Spleen (tissue), 11 donors: ENCODE data around the gene FUT9. TPM values are rescaled to one million over a fixed set of nuclear protein-coding genes. Genes with fewer than 3 reads are reported as not detected.

Experiments
- DNase-seq: peaks from one replicate; pipeline ENCODE4 v3.0.0-alpha.2; 2020
- H3K27ac ChIP-seq, 8 donors: fragments of 200-600 bp; sonication (generic) in 7 of 8; 1 replicate in 4 of 8; 2 replicates in 4 of 8; pipeline versions ENCODE4 v1.5.0 to v1.8.0; 2016 to 2021; ENCODE audit warnings: inconsistent platforms in 4 of 8, mild to moderate bottlenecking in 4 of 8, moderate library complexity in 1 of 8
- H3K27me3 ChIP-seq, 7 donors: fragments of 200-600 bp; sonication (generic) in 6 of 7; replicated peaks in 1 of 7; 1 replicate in 4 of 7; 2 replicates in 3 of 7; pipeline versions ENCODE4 v1.5.0 to v1.8.0; 2016 to 2021; ENCODE audit warnings: inconsistent platforms in 3 of 7, mild to moderate bottlenecking in 1 of 7
- H3K36me3 ChIP-seq, 6 donors: fragments of 200-600 bp; sonication (generic) in 5 of 6; 1 replicate in 4 of 6; 2 replicates in 2 of 6; pipeline versions ENCODE4 v1.5.0 to v1.8.0; 2016 to 2021; ENCODE audit warnings: inconsistent platforms in 2 of 6
- H3K4me1 ChIP-seq, 6 donors: fragments of 200-600 bp; sonication (generic) in 5 of 6; 1 replicate in 3 of 6; 2 replicates in 3 of 6; pipeline versions ENCODE4 v1.5.0 to v1.8.0; 2016 to 2021; ENCODE audit warnings: inconsistent platforms in 3 of 6
- H3K4me3 ChIP-seq, 8 donors: fragments of 200-600 bp; sonication (generic) in 7 of 8; 1 replicate in 4 of 8; 2 replicates in 4 of 8; pipeline versions ENCODE4 v1.5.0 to v1.8.0; 2016 to 2021; ENCODE audit warnings: inconsistent platforms in 4 of 8, mild to moderate bottlenecking in 4 of 8, moderate library complexity in 2 of 8
- H3K9me3 ChIP-seq, 8 donors: fragments of 200-600 bp; sonication (generic) in 7 of 8; 1 replicate in 4 of 8; 2 replicates in 4 of 8; pipeline versions ENCODE4 v1.5.0 to v1.8.0; 2016 to 2021; ENCODE audit warnings: inconsistent platforms in 4 of 8
- POLR2A ChIP-seq, 3 donors: fragments of 450-650 bp; IDR thresholded peaks; one replicate each; pipeline ENCODE4 v1.5.1; 2017; ENCODE audit warnings: antibody characterized with exemption in 3 of 3, mild to moderate bottlenecking in 1 of 3
- POLR2AphosphoS5 ChIP-seq, 3 donors: sonication (generic); formaldehyde crosslinking; IDR thresholded peaks; one replicate each; pipeline ENCODE4 v1.5.1; 2017; ENCODE audit warnings: antibody characterized with exemption in 3 of 3
- WGBS, 5 donors: extraction: QIAGEN DNeasy Blood & Tissue Kit in 3 of 5; methylation state at CpG; one replicate each; pipeline versions ENCODE4 v1.1.5 to v1.1.7; 2013 to 2018; 5-methylcytosine and 5-hydroxymethylcytosine counted together
- intact Hi-C: fragments of 100-400 bp; cut with DNase I; formaldehyde crosslinking; loops from one replicate; pipeline ENCODE4 v1.15.0; 2023; ENCODE audit warnings: low total_unique reads
- polyA plus RNA-seq, 3 donors: library from polyadenylated mRNA; stranded (reverse); fragments of 200-250 nt; gene quantifications; one replicate each; pipeline ENCODE4 v1.2.1, GENCODE V29; 2013
- total RNA-seq, 7 donors: library from RNA; depleted of rRNA in 3 of 7; stranded (reverse); fragments of >200 nt in 3 of 7; fragmentation: NEBNext Ultra II Directional in 4 of 7; extraction: Animal tissue kit (Norgen Biotek cat#: 25700) in 4 of 7; gene quantifications; one replicate each; pipeline versions ENCODE4 v1.1.0 to v1.2.1, GENCODE V29; 2016 to 2021
- TF ChIP-seq, protein P1 (sequence below), 11 experiments: fragments of 200-600 bp in 7 of 11; fragments of 450-650 bp in 4 of 11; sonication (generic) in 4 of 11; IDR thresholded peaks in 8 of 11; conservative IDR thresholded peaks in 3 of 11; 1 replicate in 7 of 11; 2 replicates in 4 of 11; pipeline versions ENCODE4 v1.4.0 to v1.8.0; 2016 to 2021; ENCODE audit warnings: antibody characterized with exemption in 11 of 11, inconsistent platforms in 4 of 11, mild to moderate bottlenecking in 1 of 11
- donor health status: healthy with polysubstance abuse.
- donor health status: DM: no; HTN: no; CAD: no; lungs with moderate emphysema.
- donor health status: DM: no; HTN: no; CAD: no.
- donor health status: Bipolar disorder and iron deficiency.
- donor health status: healthy.
- donor health status: DM: no; HTN: no; CAD: no.
- donor health status: DM: yes; HTN: yes; CAD: no.

The FUT9 gene
- total and polyA plus RNA-seq, 10 donors: under 0.01 TPM; not detected in 9

GRCh38 chr6:96060249-96060648 is 44.5 kb downstream of the FUT9 start:
- Histone ChIP-seq H3K4me3 (no peak overlapping the region), H3K27ac (no peak overlapping the region), H3K4me1 (no peaks in the 10 kb centered on the region), H3K27me3 (no peaks in the 10 kb centered on the region), H3K9me3 (no peaks in the 10 kb centered on the region), H3K36me3 (no peaks in the 10 kb centered on the region)
- 72 to 95% (median 80%) methylated on average over 2 of the region's 2 CpGs for WGBS, 5 donors
- no peak for DNase-seq
- intact Hi-C loops: no loop called here
- TF ChIP-seq, protein P1, sequence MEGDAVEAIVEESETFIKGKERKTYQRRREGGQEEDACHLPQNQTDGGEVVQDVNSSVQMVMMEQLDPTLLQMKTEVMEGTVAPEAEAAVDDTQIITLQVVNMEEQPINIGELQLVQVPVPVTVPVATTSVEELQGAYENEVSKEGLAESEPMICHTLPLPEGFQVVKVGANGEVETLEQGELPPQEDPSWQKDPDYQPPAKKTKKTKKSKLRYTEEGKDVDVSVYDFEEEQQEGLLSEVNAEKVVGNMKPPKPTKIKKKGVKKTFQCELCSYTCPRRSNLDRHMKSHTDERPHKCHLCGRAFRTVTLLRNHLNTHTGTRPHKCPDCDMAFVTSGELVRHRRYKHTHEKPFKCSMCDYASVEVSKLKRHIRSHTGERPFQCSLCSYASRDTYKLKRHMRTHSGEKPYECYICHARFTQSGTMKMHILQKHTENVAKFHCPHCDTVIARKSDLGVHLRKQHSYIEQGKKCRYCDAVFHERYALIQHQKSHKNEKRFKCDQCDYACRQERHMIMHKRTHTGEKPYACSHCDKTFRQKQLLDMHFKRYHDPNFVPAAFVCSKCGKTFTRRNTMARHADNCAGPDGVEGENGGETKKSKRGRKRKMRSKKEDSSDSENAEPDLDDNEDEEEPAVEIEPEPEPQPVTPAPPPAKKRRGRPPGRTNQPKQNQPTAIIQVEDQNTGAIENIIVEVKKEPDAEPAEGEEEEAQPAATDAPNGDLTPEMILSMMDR (IDR thresholded peaks at IDR 0.05 in 8 of 11, conservative IDR thresholded peaks at IDR 0.05 in 3 of 11): no peak
- TF ChIP-seq POLR2AphosphoS5 (IDR thresholded peaks at IDR 0.05) (no peak), POLR2A (IDR thresholded peaks at IDR 0.05) (no peak)

DNA sequence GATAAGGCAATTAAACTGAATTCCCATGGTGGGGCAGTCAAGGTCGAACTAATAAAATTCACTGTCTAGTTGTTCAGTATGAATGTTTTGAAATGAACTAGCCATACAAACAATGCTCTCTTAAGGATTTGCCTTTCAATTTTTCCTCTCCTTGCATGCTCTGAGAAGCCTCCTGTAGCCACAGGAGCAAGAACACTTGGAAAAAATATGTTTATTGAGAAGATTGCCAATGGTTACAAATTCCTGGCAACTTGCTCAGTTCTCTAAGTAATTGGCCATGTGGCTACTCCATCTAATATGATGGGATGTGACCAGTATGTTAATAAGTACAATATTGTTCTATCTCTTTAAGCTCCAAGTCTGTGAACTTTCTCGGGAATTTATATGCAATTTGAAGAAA is 49.4 kb downstream of the FUT9 start:
- no peak for TF ChIP-seq POLR2A (IDR thresholded peaks at IDR 0.05)
- TF ChIP-seq POLR2AphosphoS5 (IDR thresholded peaks at IDR 0.05): no peak
- TF ChIP-seq, protein P1 (IDR thresholded peaks at IDR 0.05 in 8 of 11, conservative IDR thresholded peaks at IDR 0.05 in 3 of 11): no peak
- no peak overlapping the region for H3K4me3 ChIP-seq
- no peaks in the 10 kb centered on the region for H3K9me3 ChIP-seq
- no peaks in the 10 kb centered on the region for H3K36me3 ChIP-seq
- no peaks in the 10 kb centered on the region for H3K4me1 ChIP-seq
- 55 to 73% (median 62%) methylated on average over 2 of the region's 2 CpGs for WGBS, 5 donors
- no peak for DNase-seq
- intact Hi-C loops: no loop called here
- no peaks in the 10 kb centered on the region for H3K27me3 ChIP-seq
- H3K27ac ChIP-seq: no peak overlapping the region

GRCh38 chr6:96066376-96066775 is 50.6 kb downstream of the FUT9 start:
- Histone ChIP-seq H3K36me3 (no peaks in the 10 kb centered on the region), H3K4me3 (no peak overlapping the region), H3K27me3 (no peaks in the 10 kb centered on the region), H3K4me1 (no peaks in the 10 kb centered on the region), H3K9me3 (no peaks in the 10 kb centered on the region), H3K27ac (no peak overlapping the region)
- DNase-seq: no peak
- TF ChIP-seq, protein P1 (IDR thresholded peaks at IDR 0.05 in 8 of 11, conservative IDR thresholded peaks at IDR 0.05 in 3 of 11): no peak
- TF ChIP-seq POLR2AphosphoS5 (IDR thresholded peaks at IDR 0.05): no peak
- TF ChIP-seq POLR2A (IDR thresholded peaks at IDR 0.05): no peak
- WGBS, 5 donors: 71 to 95% (median 94%) methylated on average over 1 of the region's 1 CpG
- intact Hi-C loops: no loop called here

DNA sequence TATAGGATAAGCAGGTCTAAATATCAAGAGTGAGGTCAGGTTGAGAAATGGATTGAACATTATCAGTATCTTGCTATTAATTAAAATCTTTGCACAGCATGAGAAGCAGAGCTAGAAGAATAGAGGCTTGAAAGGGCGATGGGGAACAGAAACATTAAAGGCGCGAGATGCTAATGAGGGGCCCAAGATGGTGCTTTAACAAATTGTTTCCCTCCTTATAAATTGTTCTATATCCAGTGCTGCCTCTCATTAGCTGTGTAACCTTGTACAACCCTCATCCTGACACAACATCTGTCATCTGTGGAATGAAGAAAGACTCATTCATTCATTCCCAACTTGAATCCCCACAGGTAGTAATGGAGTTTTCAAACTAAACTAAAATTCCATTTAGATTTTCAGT is 57.8 kb downstream of the FUT9 start:
- TF ChIP-seq, protein P1 (IDR thresholded peaks at IDR 0.05 in 8 of 11, conservative IDR thresholded peaks at IDR 0.05 in 3 of 11): no peak
- TF ChIP-seq POLR2A (IDR thresholded peaks at IDR 0.05) (no peak), POLR2AphosphoS5 (IDR thresholded peaks at IDR 0.05) (no peak)
- intact Hi-C loops: no loop called here
- Histone ChIP-seq H3K9me3 (no peaks in the 10 kb centered on the region), H3K36me3 (no peaks in the 10 kb centered on the region), H3K4me1 (no peaks in the 10 kb centered on the region), H3K27ac (no peak overlapping the region), H3K27me3 (no peaks in the 10 kb centered on the region), H3K4me3 (no peak overlapping the region)
- no peak for DNase-seq
- 93 to 97% (median 95%) methylated on average over 3 of the region's 3 CpGs for WGBS, 5 donors
